A172 (cell line): ENCODE results near the gene RTN4IP1. TPM values are rescaled to one million over a fixed set of nuclear protein-coding genes. Genes with fewer than 3 reads are reported as not detected.

Experiments
- DNase-seq: peaks from one replicate; pipeline ENCODE4 v3.0.0-alpha.2; 2015; ENCODE audit warnings: low spot score
- total RNA-seq: library from RNA; depleted of rRNA; stranded (reverse); fragments of >200 nt; shearing (Covaris generic); gene quantifications from 2 replicates; pipeline ENCODE4 v1.2.3, GENCODE V29; 2014

RTN4IP1 gene
- total RNA-seq, 1 experiment from 2014 or later, result 9.9 TPM

- peak; percentile 81 for DNase-seq
These were observed 81.5 kb downstream of the RTN4IP1 start for GRCh38 chr6:106547601-106548453.

- peak; percentile 81 for DNase-seq
These were observed 82.4 kb downstream of the RTN4IP1 start for GRCh38 chr6:106546691-106547414.

GRCh38 chr6:106546261-106546690, 83.0 kb downstream of the RTN4IP1 start:
- DNase-seq, result no peak

DNA sequence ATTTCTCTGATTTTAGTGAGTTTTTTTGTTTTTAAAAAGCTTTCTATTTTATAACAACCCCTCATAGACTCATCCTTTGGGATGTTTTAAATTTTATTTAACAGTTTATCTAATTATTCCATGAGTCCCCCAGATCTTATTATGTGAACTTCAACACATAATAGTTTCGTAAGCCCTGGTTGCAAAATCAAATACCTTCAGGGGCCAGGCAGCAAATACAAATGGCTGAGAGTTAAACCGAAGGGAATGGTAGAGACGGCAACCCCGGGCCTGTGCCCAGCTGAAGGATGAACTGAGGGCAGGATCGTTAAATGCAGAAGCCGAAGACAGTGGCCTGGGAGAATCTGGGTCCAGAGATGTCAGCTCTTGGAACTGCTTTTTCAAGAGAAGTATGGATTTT, 88.4 kb downstream of the RTN4IP1 start:
- no peak for DNase-seq

DNA sequence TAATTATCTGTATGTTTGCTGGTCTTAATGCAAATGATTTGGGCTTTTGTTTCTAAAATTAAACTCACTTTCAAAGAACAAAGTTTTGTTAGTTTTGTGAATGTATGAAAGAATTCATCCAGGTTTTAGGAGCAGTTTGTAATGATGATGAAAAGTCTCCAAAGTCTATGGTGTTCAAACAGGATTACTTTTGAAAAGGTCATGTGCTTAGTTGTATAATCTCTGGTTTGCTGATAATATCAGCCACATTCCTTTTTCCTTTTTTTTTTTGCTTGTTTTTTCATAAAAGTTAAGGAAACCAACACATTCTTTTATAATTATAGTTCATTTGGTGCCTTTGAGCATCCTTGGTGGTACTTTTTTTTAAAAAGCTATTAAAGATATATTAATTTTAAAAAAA, 88.9 kb downstream of the RTN4IP1 start:
- no peak for DNase-seq

- no peak for DNase-seq
These were observed 89.4 kb downstream of the RTN4IP1 start for GRCh38 chr6:106539936-106540335.

DNA sequence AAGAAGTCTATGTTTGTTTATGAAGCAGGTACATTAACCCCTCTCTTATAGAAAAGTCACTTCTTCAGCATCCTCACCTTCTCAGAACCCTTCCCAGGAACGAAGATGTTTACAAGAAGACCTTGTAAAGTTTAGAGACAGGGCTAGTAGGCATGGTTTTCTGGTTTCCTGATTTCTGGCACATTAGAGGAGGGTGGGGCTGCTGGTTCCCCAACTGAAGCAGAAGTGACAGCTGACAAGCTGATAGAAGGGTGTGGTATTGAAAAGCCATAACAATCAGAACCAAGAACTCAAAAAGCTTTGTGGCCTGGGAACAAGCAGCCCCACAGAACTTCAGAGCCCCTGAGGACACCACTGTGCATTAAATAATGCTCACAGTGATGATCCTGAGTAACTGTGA, 91.2 kb downstream of the RTN4IP1 start:
- DNase-seq, result no peak

GRCh38 chr6:106537662-106538061, 91.6 kb downstream of the RTN4IP1 start:
- DNase-seq, result no peak

DNA sequence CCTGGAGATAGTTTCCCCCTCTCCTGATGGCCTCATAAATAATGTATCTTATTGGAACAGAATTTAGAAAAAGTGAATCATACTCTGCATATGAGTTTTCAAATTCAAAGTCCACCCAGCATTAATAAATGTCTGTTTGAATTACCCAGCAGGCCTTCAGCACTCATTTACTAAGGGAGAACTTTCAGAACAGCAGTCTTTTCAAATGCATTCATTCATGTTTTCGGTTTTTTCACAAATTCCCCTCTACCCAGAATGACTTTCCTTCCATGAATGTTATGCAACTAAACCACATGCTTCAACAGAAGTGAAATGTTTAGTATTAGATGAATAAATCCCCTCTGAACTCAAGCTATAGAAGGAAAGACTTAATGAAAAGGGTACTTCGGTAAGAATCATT, 92.4 kb downstream of the RTN4IP1 start:
- no peak for DNase-seq

- DNase-seq, result no peak
These were observed 92.9 kb downstream of the RTN4IP1 start for GRCh38 chr6:106536357-106536756.

GRCh38 chr6:106535012-106535411, 94.3 kb downstream of the RTN4IP1 start:
- DNase-seq, result no peak

DNA sequence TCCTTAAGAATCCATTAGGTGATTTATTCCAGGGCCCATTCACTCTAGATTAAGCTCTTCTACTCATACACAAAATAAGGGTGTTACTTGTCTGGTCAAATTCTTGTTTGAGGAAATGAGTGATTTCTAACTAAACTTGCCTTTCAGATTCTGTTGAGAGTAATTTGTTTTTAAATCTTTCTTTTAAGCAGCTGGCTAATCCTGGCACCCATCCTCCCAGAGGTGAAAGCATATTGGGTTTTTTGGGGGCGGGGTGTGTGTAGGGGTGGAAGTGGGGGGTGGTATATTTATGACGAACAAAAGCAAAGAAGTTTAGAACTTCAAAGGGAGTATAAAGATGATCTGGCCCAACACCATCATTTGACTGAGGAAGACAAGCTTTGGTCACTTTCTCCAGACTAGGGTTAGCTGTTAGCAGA, 94.7 kb downstream of the RTN4IP1 start:
- no peak for DNase-seq

DNA sequence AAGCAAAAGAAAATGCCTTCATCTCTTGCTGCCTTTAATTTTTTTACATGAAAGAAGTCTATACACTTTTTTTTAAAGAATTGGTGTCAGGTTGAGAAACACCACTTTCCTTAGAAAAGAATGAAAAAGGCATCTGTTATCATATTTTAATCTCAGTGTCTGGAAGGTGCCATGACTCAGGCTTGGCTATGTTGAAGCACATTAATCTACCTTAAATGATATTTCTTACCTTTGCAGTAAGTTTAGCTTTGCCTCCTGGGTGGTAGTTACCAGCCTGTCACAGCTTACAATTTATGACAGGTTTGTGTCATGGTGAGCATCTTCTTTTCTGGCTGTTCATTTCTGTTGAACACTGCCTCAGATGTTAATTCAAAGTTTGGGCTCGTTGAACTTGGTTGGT, 95.3 kb downstream of the RTN4IP1 start:
- DNase-seq, result no peak

- DNase-seq, result no peak
These were observed 96.2 kb downstream of the RTN4IP1 start for GRCh38 chr6:106533054-106533453.

DNA sequence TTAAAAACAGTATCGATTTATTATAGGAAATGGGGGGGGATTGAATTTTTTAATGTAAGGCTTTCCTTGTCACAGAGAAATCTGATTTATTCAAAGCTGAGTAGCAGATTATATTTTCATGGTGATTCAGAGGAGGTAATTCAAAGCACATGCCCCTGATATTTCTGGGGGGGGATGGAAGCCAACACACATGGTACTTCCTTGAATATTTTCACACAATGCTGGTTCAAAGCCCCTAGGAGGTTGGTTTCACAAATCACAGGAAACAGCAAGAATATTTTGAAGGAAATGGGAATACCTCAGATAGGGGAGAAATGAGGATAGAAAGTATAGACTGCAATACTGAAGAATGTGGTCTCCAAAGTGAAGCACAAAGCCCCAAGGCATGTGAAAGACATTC, 98.8 kb downstream of the RTN4IP1 start:
- DNase-seq, result no peak

DNA sequence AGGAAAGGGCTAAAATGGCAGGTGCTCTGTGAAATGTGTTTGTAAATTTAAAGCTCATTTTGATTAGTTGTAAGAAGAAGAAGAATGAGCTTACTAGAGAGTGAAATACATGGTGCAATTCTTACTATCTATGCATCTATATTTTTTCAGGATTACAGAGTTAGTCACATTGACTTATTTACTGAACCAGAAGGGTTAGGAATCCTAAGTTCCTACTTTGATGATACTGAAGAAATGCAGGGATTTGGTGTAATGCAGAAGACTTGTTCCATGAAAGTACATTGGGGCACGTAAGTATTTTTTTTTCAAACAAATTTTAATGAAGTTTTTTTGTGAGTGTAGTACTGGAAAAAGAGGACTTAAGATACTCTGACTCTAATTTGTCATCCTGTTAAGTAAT, 99.3 kb downstream of the RTN4IP1 start:
- no peak for DNase-seq

DNA sequence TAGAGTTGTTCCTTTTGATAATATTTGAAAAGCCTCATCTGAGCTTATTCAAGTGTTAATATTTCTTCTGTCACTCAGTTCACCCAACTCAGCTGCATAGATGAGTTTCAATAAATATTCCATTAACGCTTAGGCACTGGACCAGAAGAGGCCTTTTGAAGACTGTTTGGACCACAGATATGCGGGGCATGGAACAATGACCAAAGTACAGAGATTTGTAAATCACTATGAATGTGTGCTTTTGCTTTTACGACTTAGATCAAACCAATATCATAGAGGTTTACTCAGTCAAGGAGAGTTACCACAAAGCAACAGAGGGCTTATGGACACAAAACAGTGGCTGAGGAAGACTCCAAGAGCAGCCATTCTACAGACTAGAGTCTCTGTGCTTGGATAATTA, 99.9 kb downstream of the RTN4IP1 start:
- DNase-seq, result no peak

DNA sequence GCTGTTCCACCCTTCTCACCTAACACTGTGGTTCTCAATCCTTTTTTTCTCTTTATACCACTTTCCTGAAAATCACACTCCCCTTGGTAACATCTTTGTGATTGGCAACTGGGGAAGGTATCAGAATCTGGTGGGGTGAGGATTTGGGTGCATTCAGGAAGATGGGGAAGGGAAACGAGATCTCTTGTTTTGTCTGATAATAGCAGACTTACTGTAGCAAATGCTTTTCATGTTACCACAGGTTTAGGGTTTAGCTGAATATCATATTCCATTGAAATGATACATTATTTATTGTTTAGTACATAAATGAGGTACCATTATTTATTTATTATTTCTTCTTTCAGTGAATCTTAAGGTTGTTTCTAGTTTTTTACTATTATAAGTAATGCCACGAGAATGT, 100.8 kb downstream of the RTN4IP1 start:
- DNase-seq, result no peak

GRCh38 chr6:106527979-106528378, 101.3 kb downstream of the RTN4IP1 start:
- peak; percentile 93 for DNase-seq

DNA sequence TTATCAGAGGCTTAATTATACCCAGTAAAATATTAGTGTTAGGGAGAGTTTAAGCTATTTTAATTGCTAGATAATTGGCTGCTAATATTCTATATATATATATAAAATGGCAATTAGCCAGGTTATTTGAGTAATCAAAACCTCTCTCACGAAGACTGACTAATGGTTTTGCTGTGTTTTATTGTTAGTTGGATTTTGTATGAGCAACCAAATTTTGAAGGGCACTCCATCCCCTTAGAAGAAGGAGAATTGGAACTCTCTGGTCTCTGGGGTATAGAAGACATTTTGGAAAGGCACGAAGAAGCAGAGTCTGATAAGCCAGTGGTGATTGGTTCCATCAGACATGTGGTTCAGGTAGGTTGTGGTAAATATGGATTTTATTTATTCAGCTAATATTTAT, 102.2 kb downstream of the RTN4IP1 start:
- no peak for DNase-seq

DNA sequence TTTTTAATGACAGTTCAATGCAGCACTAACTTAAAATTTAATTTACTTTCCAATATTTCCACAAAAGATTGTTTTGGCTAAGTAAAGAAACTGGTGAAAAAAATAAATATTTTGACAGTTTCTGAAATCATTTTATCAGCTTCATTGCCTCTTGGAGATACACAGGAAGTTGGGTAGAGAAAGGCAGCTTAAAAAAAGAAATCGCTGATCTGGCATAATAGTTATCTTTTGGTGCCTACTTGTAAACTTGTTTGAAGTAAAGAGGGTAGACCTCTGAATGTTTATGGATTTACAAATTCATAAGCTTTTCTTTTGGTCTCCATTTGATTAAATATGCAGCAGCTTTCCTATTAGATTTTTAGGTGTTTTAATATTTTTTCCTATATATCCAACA, 103.4 kb downstream of the RTN4IP1 start:
- no peak for DNase-seq

- no peak for DNase-seq
These were observed 104.0 kb downstream of the RTN4IP1 start for GRCh38 chr6:106525107-106525881.
